Right lobe of liver (tissue), 4 donors: ENCODE data around the gene HTR2C.

Experiments
- POLR2A ChIP-seq: fragments of 450-650 bp; IDR thresholded peaks from one replicate; pipeline ENCODE4 v1.6.1; 2017; ENCODE audit warnings: antibody characterized with exemption, mild to moderate bottlenecking
- TF ChIP-seq, protein P1 (sequence below), 4 donors: fragments of 200-600 bp in 3 of 4; fragments of 450-650 bp in 1 of 4; IDR thresholded peaks; one replicate each; pipeline versions ENCODE4 v1.5.1 to v1.8.0; 2016 to 2022; ENCODE audit warnings: antibody characterized with exemption in 4 of 4, mild to moderate bottlenecking in 2 of 4
- donor health status: DM: no; HTN: no; CAD: no.
- donor health status: DM: no; HTN: no; CAD: no.
- donor health status: DM: no; HTN: yes; CAD: no.

DNA sequence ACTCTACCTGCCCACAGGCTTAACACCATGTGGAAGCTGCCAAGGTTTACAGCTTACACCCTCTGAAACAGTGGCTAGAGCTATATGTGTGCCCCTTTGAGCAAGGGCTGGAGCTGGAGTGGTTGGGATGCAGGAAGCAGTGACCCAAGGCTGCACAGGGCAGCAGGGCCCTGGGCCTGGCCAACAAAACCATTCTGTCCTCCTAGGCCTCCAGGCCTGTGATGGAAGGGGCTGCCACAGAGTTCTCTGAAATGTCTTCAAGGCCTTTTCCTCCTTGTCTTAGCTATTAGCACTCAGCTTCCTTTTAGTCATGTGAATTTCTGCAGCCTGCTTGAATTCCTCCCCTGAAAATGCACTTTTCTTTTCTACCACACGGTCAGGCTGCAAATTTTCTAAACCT lies 348.7 kb downstream of the HTR2C start:
- TF ChIP-seq, protein P1, sequence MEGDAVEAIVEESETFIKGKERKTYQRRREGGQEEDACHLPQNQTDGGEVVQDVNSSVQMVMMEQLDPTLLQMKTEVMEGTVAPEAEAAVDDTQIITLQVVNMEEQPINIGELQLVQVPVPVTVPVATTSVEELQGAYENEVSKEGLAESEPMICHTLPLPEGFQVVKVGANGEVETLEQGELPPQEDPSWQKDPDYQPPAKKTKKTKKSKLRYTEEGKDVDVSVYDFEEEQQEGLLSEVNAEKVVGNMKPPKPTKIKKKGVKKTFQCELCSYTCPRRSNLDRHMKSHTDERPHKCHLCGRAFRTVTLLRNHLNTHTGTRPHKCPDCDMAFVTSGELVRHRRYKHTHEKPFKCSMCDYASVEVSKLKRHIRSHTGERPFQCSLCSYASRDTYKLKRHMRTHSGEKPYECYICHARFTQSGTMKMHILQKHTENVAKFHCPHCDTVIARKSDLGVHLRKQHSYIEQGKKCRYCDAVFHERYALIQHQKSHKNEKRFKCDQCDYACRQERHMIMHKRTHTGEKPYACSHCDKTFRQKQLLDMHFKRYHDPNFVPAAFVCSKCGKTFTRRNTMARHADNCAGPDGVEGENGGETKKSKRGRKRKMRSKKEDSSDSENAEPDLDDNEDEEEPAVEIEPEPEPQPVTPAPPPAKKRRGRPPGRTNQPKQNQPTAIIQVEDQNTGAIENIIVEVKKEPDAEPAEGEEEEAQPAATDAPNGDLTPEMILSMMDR (IDR thresholded peaks at IDR 0.05), result no peak
- TF ChIP-seq POLR2A, result no peak
